ENCODE results near the gene CTNND2.

CTNND2 gene

GRCh38 chr5:11770310-11770709 is 133.9 kb downstream of the CTNND2 start:
- H3K4me3 Mint-ChIP-seq, result no peak overlapping the region
- peaks cover 4% of the 10 kb centered on the region for H3K9me3 Mint-ChIP-seq
- no peaks in the 10 kb centered on the region for H3K27me3 Mint-ChIP-seq
- no peaks in the 10 kb centered on the region for H3K36me3 Mint-ChIP-seq (ENCODE audit: low read depth)
- H3K27ac Mint-ChIP-seq, result no peak overlapping the region
- DNase-seq, result no peak
- H3K4me1 Mint-ChIP-seq (ENCODE audit: low read depth), result no peaks in the 10 kb centered on the region

GRCh38 chr5:11760934-11761603 is 143.2 kb downstream of the CTNND2 start:
- H3K9me3 Mint-ChIP-seq, result peaks cover 11% of the 10 kb centered on the region
- no peaks in the 10 kb centered on the region for H3K27me3 Mint-ChIP-seq
- no peak overlapping the region for H3K27ac Mint-ChIP-seq
- DNase-seq, result no peak
- no peaks in the 10 kb centered on the region for H3K36me3 Mint-ChIP-seq (ENCODE audit: low read depth)
- H3K4me3 Mint-ChIP-seq, result no peak overlapping the region
- H3K4me1 Mint-ChIP-seq (ENCODE audit: low read depth), result no peaks in the 10 kb centered on the region

- no peak overlapping the region for H3K4me3 Mint-ChIP-seq
- no peaks in the 10 kb centered on the region for H3K36me3 Mint-ChIP-seq (ENCODE audit: low read depth)
- H3K9me3 Mint-ChIP-seq, result peaks cover 11% of the 10 kb centered on the region
- no peaks in the 10 kb centered on the region for H3K4me1 Mint-ChIP-seq (ENCODE audit: low read depth)
- no peaks in the 10 kb centered on the region for H3K27me3 Mint-ChIP-seq
- no peak for DNase-seq
- H3K27ac Mint-ChIP-seq, result no peak overlapping the region
Measured at GRCh38 chr5:11758321-11758720, 145.9 kb downstream of the CTNND2 start.

- DNase-seq, result no peak
- Mint-ChIP-seq H3K27me3 (no peaks in the 10 kb centered on the region), H3K4me1 (ENCODE audit: low read depth) (no peaks in the 10 kb centered on the region), H3K4me3 (no peak overlapping the region), H3K36me3 (ENCODE audit: low read depth) (no peaks in the 10 kb centered on the region), H3K9me3 (peaks cover 11% of the 10 kb centered on the region), H3K27ac (no peak overlapping the region)
Measured at GRCh38 chr5:11757661-11758060, 146.6 kb downstream of the CTNND2 start.

GRCh38 chr5:11737010-11737409 is 167.2 kb downstream of the CTNND2 start:
- H3K9me3 Mint-ChIP-seq, result peaks cover 5% of the 10 kb centered on the region
- no peak overlapping the region for H3K27ac Mint-ChIP-seq
- H3K4me1 Mint-ChIP-seq (ENCODE audit: low read depth), result no peaks in the 10 kb centered on the region
- H3K4me3 Mint-ChIP-seq, result no peak overlapping the region
- DNase-seq, result no peak
- H3K36me3 Mint-ChIP-seq (ENCODE audit: low read depth), result no peaks in the 10 kb centered on the region
- H3K27me3 Mint-ChIP-seq, result no peaks in the 10 kb centered on the region

GRCh38 chr5:11734369-11734768 is 169.9 kb downstream of the CTNND2 start:
- no peaks in the 10 kb centered on the region for H3K4me1 Mint-ChIP-seq (ENCODE audit: low read depth)

GRCh38 chr5:11733840-11734192 is 170.4 kb downstream of the CTNND2 start:
- Mint-ChIP-seq H3K27me3 (no peaks in the 10 kb centered on the region), H3K27ac (no peak overlapping the region), H3K36me3 (ENCODE audit: low read depth) (no peaks in the 10 kb centered on the region), H3K4me1 (ENCODE audit: low read depth) (no peaks in the 10 kb centered on the region), H3K4me3 (no peak overlapping the region), H3K9me3 (peaks cover 3% of the 10 kb centered on the region)
- no peak for DNase-seq

More at GRCh38 chr5:11734369-11734768, 169.9 kb downstream of the CTNND2 start:
- Mint-ChIP-seq H3K4me3 (no peak overlapping the region), H3K9me3 (peaks cover 3% of the 10 kb centered on the region), H3K27ac (no peak overlapping the region), H3K36me3 (ENCODE audit: low read depth) (no peaks in the 10 kb centered on the region), H3K27me3 (no peaks in the 10 kb centered on the region)
- no peak for DNase-seq

- H3K4me1 Mint-ChIP-seq (ENCODE audit: low read depth), result no peaks in the 10 kb centered on the region
- H3K4me3 Mint-ChIP-seq, result no peak overlapping the region
- no peaks in the 10 kb centered on the region for H3K27me3 Mint-ChIP-seq
- H3K36me3 Mint-ChIP-seq (ENCODE audit: low read depth), result no peaks in the 10 kb centered on the region
- no peak overlapping the region for H3K27ac Mint-ChIP-seq
- DNase-seq, result no peak
- peaks cover 3% of the 10 kb centered on the region for H3K9me3 Mint-ChIP-seq
Measured at GRCh38 chr5:11733185-11733839, 170.9 kb downstream of the CTNND2 start.

GRCh38 chr5:11724940-11725339 is 179.3 kb downstream of the CTNND2 start:
- Mint-ChIP-seq H3K27me3 (no peaks in the 10 kb centered on the region), H3K4me1 (ENCODE audit: low read depth) (no peaks in the 10 kb centered on the region), H3K27ac (no peak overlapping the region), H3K36me3 (ENCODE audit: low read depth) (no peaks in the 10 kb centered on the region), H3K9me3 (peaks cover 2% of the 10 kb centered on the region), H3K4me3 (no peak overlapping the region)
- DNase-seq, result no peak

GRCh38 chr5:11719888-11720481 is 184.3 kb downstream of the CTNND2 start:
- no peak for DNase-seq

GRCh38 chr5:11715461-11716196 is 188.6 kb downstream of the CTNND2 start:
- Mint-ChIP-seq H3K4me3 (no peak overlapping the region), H3K9me3 (no peaks in the 10 kb centered on the region), H3K27me3 (no peaks in the 10 kb centered on the region), H3K36me3 (ENCODE audit: low read depth) (no peaks in the 10 kb centered on the region), H3K27ac (no peak overlapping the region), H3K4me1 (ENCODE audit: low read depth) (no peaks in the 10 kb centered on the region)
- no peak for DNase-seq

More at GRCh38 chr5:11719888-11720481, 184.3 kb downstream of the CTNND2 start:
- H3K4me1 Mint-ChIP-seq (ENCODE audit: low read depth), result no peaks in the 10 kb centered on the region
- H3K36me3 Mint-ChIP-seq (ENCODE audit: low read depth), result no peaks in the 10 kb centered on the region
- H3K4me3 Mint-ChIP-seq, result no peak overlapping the region
- no peaks in the 10 kb centered on the region for H3K27me3 Mint-ChIP-seq
- no peak overlapping the region for H3K27ac Mint-ChIP-seq
- peaks cover 2% of the 10 kb centered on the region for H3K9me3 Mint-ChIP-seq

- DNase-seq, result no peak
Measured at GRCh38 chr5:11711932-11712331, 192.3 kb downstream of the CTNND2 start.

GRCh38 chr5:11709021-11709420 is 195.2 kb downstream of the CTNND2 start:
- DNase-seq, result no peak
- Mint-ChIP-seq H3K4me3 (no peak overlapping the region), H3K4me1 (ENCODE audit: low read depth) (no peaks in the 10 kb centered on the region), H3K27ac (no peak overlapping the region), H3K36me3 (ENCODE audit: low read depth) (no peaks in the 10 kb centered on the region), H3K27me3 (no peaks in the 10 kb centered on the region), H3K9me3 (no peaks in the 10 kb centered on the region)

More at GRCh38 chr5:11711932-11712331, 192.3 kb downstream of the CTNND2 start:
- Mint-ChIP-seq H3K4me3 (no peak overlapping the region), H3K9me3 (no peaks in the 10 kb centered on the region), H3K27me3 (no peaks in the 10 kb centered on the region), H3K36me3 (ENCODE audit: low read depth) (no peaks in the 10 kb centered on the region), H3K27ac (no peak overlapping the region), H3K4me1 (ENCODE audit: low read depth) (no peaks in the 10 kb centered on the region)

GRCh38 chr5:11704916-11705315 is 199.3 kb downstream of the CTNND2 start:
- no peaks in the 10 kb centered on the region for H3K27me3 Mint-ChIP-seq
- H3K27ac Mint-ChIP-seq, result no peak overlapping the region
- H3K9me3 Mint-ChIP-seq, result no peaks in the 10 kb centered on the region
- H3K4me1 Mint-ChIP-seq (ENCODE audit: low read depth), result no peaks in the 10 kb centered on the region
- no peak for DNase-seq
- no peaks in the 10 kb centered on the region for H3K36me3 Mint-ChIP-seq (ENCODE audit: low read depth)
- H3K4me3 Mint-ChIP-seq, result no peak overlapping the region

GRCh38 chr5:11700391-11700790 is 203.9 kb downstream of the CTNND2 start:
- H3K4me1 Mint-ChIP-seq (ENCODE audit: low read depth), result no peaks in the 10 kb centered on the region
- H3K9me3 Mint-ChIP-seq, result no peaks in the 10 kb centered on the region
- H3K36me3 Mint-ChIP-seq (ENCODE audit: low read depth), result no peaks in the 10 kb centered on the region
- no peaks in the 10 kb centered on the region for H3K27me3 Mint-ChIP-seq
- no peak overlapping the region for H3K27ac Mint-ChIP-seq
- no peak overlapping the region for H3K4me3 Mint-ChIP-seq
- no peak for DNase-seq
